ENCODE results near the gene EDIL3.

- TF ChIP-seq SAP30 (IDR thresholded peaks at IDR 0.05; ENCODE audit: insufficient read depth, insufficient replicate concordance, low read length) (peak; percentile 1), CTCF (IDR thresholded peaks at IDR 0.05; ENCODE audit: control extremely low read depth in 1 of 3, insufficient read depth in 1 of 3, low read depth in 1 of 3, low read length in 3 of 3) (no peak), TCF12 (IDR thresholded peaks at IDR 0.05; ENCODE audit: low read depth, low read length) (no peak), CREB1 (IDR thresholded peaks at IDR 0.05) (no peak), POLR2AphosphoS5 (IDR thresholded peaks at IDR 0.05; ENCODE audit: low read depth, low read length) (no peak), SRF (IDR thresholded peaks at IDR 0.05; ENCODE audit: low read depth, low read length) (no peak), SUZ12 (IDR thresholded peaks at IDR 0.05; ENCODE audit: low read length) (no peak), BACH1 (IDR thresholded peaks at IDR 0.05; ENCODE audit: low read length) (no peak), CEBPB (IDR thresholded peaks at IDR 0.05; ENCODE audit: low read depth, low read length) (no peak), RAD21 (IDR thresholded peaks at IDR 0.05 in 1 of 2, conservative IDR thresholded peaks at IDR 0.05 in 1 of 2; ENCODE audit: low read depth in 2 of 2, low read length in 2 of 2) (no peak), GABPA (IDR thresholded peaks at IDR 0.05; ENCODE audit: borderline replicate concordance, insufficient read depth, low read length) (no peak), SP4 (IDR thresholded peaks at IDR 0.05; ENCODE audit: low read length) (no peak), CHD1 (IDR thresholded peaks at IDR 0.05; ENCODE audit: low read depth, low read length) (no peak), NANOG (IDR thresholded peaks at IDR 0.05; ENCODE audit: insufficient read depth, low read depth, low read length, poor library complexity, severe bottlenecking) (no peak)
Measured at GRCh38 chr5:84383296-84383815, 1.3 kb downstream of the EDIL3 start.

Measured in H1 (cell line).